ENCODE measurements around the gene STARD3NL.
"Not testable (repeated sequence)": the region's sequence is repeated elsewhere in the genome, so short reads cannot be mapped to it uniquely, and the experiment has no call there.

STARD3NL gene

GRCh38 chr7:38269704-38270346, 91.8 kb downstream of the STARD3NL start:
- DNase-seq (ENCODE audit: low read depth): not testable (repeated sequence)

- not testable (repeated sequence) for DNase-seq (ENCODE audit: low read depth)
These were observed 92.4 kb downstream of the STARD3NL start for GRCh38 chr7:38270405-38270804.

GRCh38 chr7:38273286-38273995, 95.4 kb downstream of the STARD3NL start, which contains the start of gene TARP:
Gene TARP, minus strand, starts transcription at chr7:38273636.
- DNase-seq (ENCODE audit: low read depth): no peak

DNA sequence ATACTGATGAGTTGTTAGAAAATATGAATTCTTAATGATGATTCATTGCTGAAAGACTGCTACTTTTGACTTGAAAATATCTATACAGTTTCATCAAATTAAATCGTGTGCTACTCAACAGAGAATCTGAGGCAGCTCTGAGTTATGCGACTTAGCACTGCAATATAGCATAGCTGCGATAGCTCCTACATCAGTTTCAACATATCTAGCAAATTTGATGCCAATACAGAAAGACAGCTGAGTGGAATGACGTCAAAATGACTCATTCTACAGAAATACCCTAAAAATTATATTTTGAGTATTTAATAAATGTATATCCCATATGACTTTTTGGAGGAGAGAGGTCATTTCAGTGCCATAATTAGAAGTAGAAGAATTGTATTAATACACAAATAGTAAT, 96.4 kb downstream of the STARD3NL start:
- no peak for DNase-seq (ENCODE audit: low read depth)

GRCh38 chr7:38274927-38275620, 97.0 kb downstream of the STARD3NL start:
- no peak for DNase-seq (ENCODE audit: low read depth)

DNA sequence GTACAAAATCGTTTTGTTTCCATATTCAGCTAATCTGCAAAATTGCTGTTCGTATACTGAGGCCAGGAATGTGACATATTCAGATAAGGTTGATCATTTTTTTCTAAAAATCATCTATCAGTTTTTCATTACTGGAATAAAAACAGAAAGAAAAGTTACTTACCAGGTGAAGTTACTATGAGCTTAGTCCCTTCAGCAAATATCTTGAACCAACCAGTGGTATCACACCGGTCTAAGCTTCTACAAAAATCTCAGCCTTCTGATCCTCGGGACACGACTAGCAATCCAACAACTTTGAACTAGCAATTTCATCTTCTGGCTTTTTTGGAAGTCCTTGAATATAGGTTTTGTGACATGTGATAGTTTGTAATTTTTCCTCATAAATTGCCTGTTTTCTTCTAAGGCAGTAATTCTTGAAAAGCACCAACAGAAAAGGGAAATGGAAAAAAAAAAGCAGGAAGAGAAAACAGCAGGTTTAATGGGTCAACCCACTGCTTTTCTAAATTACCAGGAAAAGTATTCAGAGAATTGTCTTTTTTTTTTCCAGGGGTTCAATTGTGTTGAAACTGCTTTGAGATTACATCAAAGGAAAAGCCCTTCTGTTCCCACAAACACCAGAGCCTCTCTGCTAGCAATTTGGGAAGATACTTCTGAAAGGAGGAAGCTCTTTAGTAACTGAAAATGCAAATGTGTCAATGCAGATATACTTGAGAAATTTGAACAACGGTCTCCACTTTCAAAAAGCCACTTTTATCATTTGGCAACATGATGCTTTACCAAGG, 98.2 kb downstream of the STARD3NL start:
- no peak for DNase-seq (ENCODE audit: low read depth)

DNA sequence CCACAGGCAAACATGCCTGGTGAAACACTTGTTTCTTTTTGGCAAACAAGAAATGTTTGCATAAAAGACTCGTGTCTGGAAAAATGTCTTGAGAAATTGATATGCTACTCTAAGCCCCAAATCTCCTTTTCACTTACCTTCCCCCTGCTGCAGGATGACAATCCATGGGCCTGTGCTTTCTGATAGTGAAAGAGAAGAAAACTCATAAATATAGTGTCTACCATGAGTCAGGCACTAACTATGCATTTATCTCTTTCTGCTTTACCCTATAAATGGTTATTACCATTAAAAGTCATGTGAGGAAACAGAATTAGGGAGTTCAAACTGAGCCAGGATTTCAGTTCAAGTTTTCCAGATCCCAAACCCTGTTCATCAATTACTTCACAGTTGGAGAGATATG, 102.0 kb downstream of the STARD3NL start:
- no peak for DNase-seq (ENCODE audit: low read depth)
